A549 (cell line): ENCODE results near the gene CPT1A.

Experiments used
- CTCF ChIP-seq: fragments of >200 bp; sonication (Bioruptor Twin); formaldehyde crosslinking; IDR thresholded peaks from 3 replicates; pipeline ENCODE4 v1.5.1; 2016
- EP300 ChIP-seq, 2 experiments: fragments of >200 bp; sonication (Bioruptor Twin); formaldehyde crosslinking; IDR thresholded peaks; 2 replicates in 1 of 2; 3 replicates in 1 of 2; pipeline ENCODE4 v1.6.1; 2016 to 2017
- HDAC2 ChIP-seq: fragments of 200-600 bp; sonication (generic); IDR thresholded peaks from 2 replicates; pipeline ENCODE4 v1.6.1; 2016
- MYC ChIP-seq: IDR thresholded peaks from 2 replicates; pipeline ENCODE4 v1.6.1; 2012; ENCODE audit warnings: mild to moderate bottlenecking, inconsistent platforms, low read length, improper control_type of control experiment, borderline replicate concordance
- NPAS2 ChIP-seq: fragments of 250-450 bp; sonication (Bioruptor Pico); IDR thresholded peaks from 2 replicates; pipeline ENCODE4 v1.8.0; 2022; ENCODE audit warnings: mild to moderate bottlenecking, moderate library complexity, borderline replicate concordance
- POLR2A ChIP-seq: IDR thresholded peaks from 2 replicates; pipeline ENCODE4 v1.6.1; 2012; ENCODE audit warnings: mild to moderate bottlenecking, low read length
- TP53 ChIP-seq: fragments of 250-450 bp; sonication (Bioruptor Pico); IDR thresholded peaks from 2 replicates; pipeline ENCODE4 v1.5.0; 2021; ENCODE audit warnings: mild to moderate bottlenecking, moderate library complexity
- ZNF302 ChIP-seq: fragments of 250-450 bp; sonication (Bioruptor Pico); IDR thresholded peaks from 2 replicates; pipeline ENCODE4 v1.9.0; 2021; ENCODE audit warnings: inconsistent platforms, mild to moderate bottlenecking, moderate library complexity

- TF ChIP-seq NPAS2 (CRISPR knock-in tag) (no peak), CTCF (no peak), EP300 (IDR thresholded peaks at IDR 0.05) (no peak), MYC (no peak), ZNF302 (CRISPR knock-in tag) (no peak), HDAC2 (no peak), POLR2A (no peak), TP53 (CRISPR knock-in tag) (no peak)
Observed at GRCh38 chr11:68766786-68767185, 74.9 kb downstream of the CPT1A start.
